ENCODE data around the gene MYOG. TPM values are rescaled to one million over a fixed set of nuclear protein-coding genes. Genes with fewer than 3 reads are reported as not detected.

The MYOG gene
- total RNA-seq, 2 experiments from 2014 or later = not detected

- Histone ChIP-seq H3K4me1 (ENCODE audit: insufficient read depth, low read length, poor library complexity, severe bottlenecking) (no peaks in the 10 kb centered on the region), H3K4me2 (ENCODE audit: low read length) (no peak overlapping the region), H3K36me3 (ENCODE audit: insufficient read depth, low read length) (no peaks in the 10 kb centered on the region), H3K27ac (ENCODE audit: low read depth, low read length, poor library complexity, severe bottlenecking) (no peak overlapping the region), H2AFZ (ENCODE audit: low read length) (no peak overlapping the region), H3K9me2 (ENCODE audit: insufficient read depth, low read length) (no peaks in the 10 kb centered on the region), H3K79me2 (ENCODE audit: insufficient read depth, low read depth, low read length) (no peaks in the 10 kb centered on the region), H3K9me3 (ENCODE audit: low read length) (no peaks in the 10 kb centered on the region), H4K20me1 (ENCODE audit: insufficient read depth, low read length) (no peaks in the 10 kb centered on the region), H3K4me3 (ENCODE audit: low read depth, low read length, poor library complexity, severe bottlenecking) (no peak overlapping the region)
- POLR2A ChIA-PET = interaction anchor here (0.6 kb wide), 1 partner anchor 71 kb away, joined by 4 read pairs; no protein-coding TSS in a partner anchor
- no peak for TF ChIP-seq EZH2phosphoT487 (IDR thresholded peaks at IDR 0.05; ENCODE audit: borderline replicate concordance, low read depth, low read length)
- no peak for TF ChIP-seq CTCF (conservative IDR thresholded peaks at IDR 0.05; ENCODE audit: low read length)
- CTCF ChIA-PET (ENCODE audit: unreplicated experiment) = no interaction called here
- BruUV-seq (replicated peaks) = no TSS peak
- intact Hi-C loops (cut with micrococcal nuclease; ENCODE audit: unreplicated experiment) = no loop called here
- DNase-seq (ENCODE audit: low spot score) = no peak
Observed at GRCh38 chr1:203072002-203072602, 13.7 kb downstream of the MYOG start.

GRCh38 chr1:203069030-203069747 lies 16.6 kb downstream of the MYOG start:
- no peaks in the 10 kb centered on the region for H4K20me1 ChIP-seq (ENCODE audit: insufficient read depth, low read length)
- H2AFZ ChIP-seq (ENCODE audit: low read length) = no peak overlapping the region
- H3K9me3 ChIP-seq (ENCODE audit: low read length) = no peaks in the 10 kb centered on the region
- no peak overlapping the region for H3K4me2 ChIP-seq (ENCODE audit: low read length)
- no TSS peak for BruUV-seq (replicated peaks)
- no peak for DNase-seq (ENCODE audit: low spot score)
- H3K36me3 ChIP-seq (ENCODE audit: insufficient read depth, low read length) = no peaks in the 10 kb centered on the region
- ChIA-PET POLR2A (no interaction called here), CTCF (ENCODE audit: unreplicated experiment) (interaction anchor here (0.9 kb wide), 1 partner anchor 26 kb away, joined by 3 read pairs; no protein-coding TSS in a partner anchor)
- no peaks in the 10 kb centered on the region for H3K9me2 ChIP-seq (ENCODE audit: insufficient read depth, low read length)
- intact Hi-C loops (cut with micrococcal nuclease; ENCODE audit: unreplicated experiment) = no loop called here
- TF ChIP-seq EZH2phosphoT487 (IDR thresholded peaks at IDR 0.05; ENCODE audit: borderline replicate concordance, low read depth, low read length) = no peak
- TF ChIP-seq CTCF (conservative IDR thresholded peaks at IDR 0.05; ENCODE audit: low read length) = no peak
- no peaks in the 10 kb centered on the region for H3K4me1 ChIP-seq (ENCODE audit: insufficient read depth, low read length, poor library complexity, severe bottlenecking)
- no peak overlapping the region for H3K4me3 ChIP-seq (ENCODE audit: low read depth, low read length, poor library complexity, severe bottlenecking)
- no peak overlapping the region for H3K27ac ChIP-seq (ENCODE audit: low read depth, low read length, poor library complexity, severe bottlenecking)
- no peaks in the 10 kb centered on the region for H3K79me2 ChIP-seq (ENCODE audit: insufficient read depth, low read depth, low read length)

GRCh38 chr1:203066965-203067364 lies 18.8 kb downstream of the MYOG start:
- DNase-seq (ENCODE audit: low spot score) = no peak
- no peaks in the 10 kb centered on the region for H3K79me2 ChIP-seq (ENCODE audit: insufficient read depth, low read depth, low read length)
- TF ChIP-seq CTCF (conservative IDR thresholded peaks at IDR 0.05; ENCODE audit: low read length) (no peak), EZH2phosphoT487 (IDR thresholded peaks at IDR 0.05; ENCODE audit: borderline replicate concordance, low read depth, low read length) (no peak)
- no peaks in the 10 kb centered on the region for H3K36me3 ChIP-seq (ENCODE audit: insufficient read depth, low read length)
- intact Hi-C loops (cut with micrococcal nuclease; ENCODE audit: unreplicated experiment) = no loop called here
- H3K27ac ChIP-seq (ENCODE audit: low read depth, low read length, poor library complexity, severe bottlenecking) = no peak overlapping the region
- no peak overlapping the region for H3K4me2 ChIP-seq (ENCODE audit: low read length)
- H3K9me2 ChIP-seq (ENCODE audit: insufficient read depth, low read length) = no peaks in the 10 kb centered on the region
- BruUV-seq (replicated peaks) = no TSS peak
- no peaks in the 10 kb centered on the region for H3K9me3 ChIP-seq (ENCODE audit: low read length)
- no peak overlapping the region for H2AFZ ChIP-seq (ENCODE audit: low read length)
- H3K4me1 ChIP-seq (ENCODE audit: insufficient read depth, low read length, poor library complexity, severe bottlenecking) = no peaks in the 10 kb centered on the region
- no peaks in the 10 kb centered on the region for H4K20me1 ChIP-seq (ENCODE audit: insufficient read depth, low read length)
- CTCF ChIA-PET (ENCODE audit: unreplicated experiment) = no interaction called here
- POLR2A ChIA-PET = interaction anchor here (0.6 kb wide), 1 partner anchor 40 kb away, joined by 4 read pairs; no protein-coding TSS in a partner anchor
- H3K4me3 ChIP-seq (ENCODE audit: low read depth, low read length, poor library complexity, severe bottlenecking) = no peak overlapping the region
